Measurements from ENCODE around the gene DRG2.

GRCh38 chr17:18084256-18084655 is 3.5 kb upstream of the DRG2 start:
- TF ChIP-seq SREBF2 (IDR thresholded peaks at IDR 0.05; ENCODE audit: low read length) (no peak), CTCF (IDR thresholded peaks at IDR 0.05 in 2 of 3, conservative IDR thresholded peaks at IDR 0.05 in 1 of 3; ENCODE audit: control insufficient read depth in 2 of 3, extremely low read depth in 1 of 3, insufficient read depth in 1 of 3, low read depth in 3 of 3, low read length in 3 of 3) (no peak), HCFC1 (IDR thresholded peaks at IDR 0.05; ENCODE audit: low read length) (no peak), CBX5 (IDR thresholded peaks at IDR 0.05; ENCODE audit: low read depth) (no peak), ZZZ3 (IDR thresholded peaks at IDR 0.05; ENCODE audit: control insufficient read depth, insufficient read length, low read depth) (no peak), E2F8 (IDR thresholded peaks at IDR 0.05; ENCODE audit: low read depth, partially characterized antibody) (no peak), ZNF274 (IDR thresholded peaks at IDR 0.05; ENCODE audit: insufficient read depth, insufficient read length) (no peak), E2F4 (IDR thresholded peaks at IDR 0.05; ENCODE audit: low read depth, low read length) (no peak)
- TF ChIP-seq, protein P1, sequence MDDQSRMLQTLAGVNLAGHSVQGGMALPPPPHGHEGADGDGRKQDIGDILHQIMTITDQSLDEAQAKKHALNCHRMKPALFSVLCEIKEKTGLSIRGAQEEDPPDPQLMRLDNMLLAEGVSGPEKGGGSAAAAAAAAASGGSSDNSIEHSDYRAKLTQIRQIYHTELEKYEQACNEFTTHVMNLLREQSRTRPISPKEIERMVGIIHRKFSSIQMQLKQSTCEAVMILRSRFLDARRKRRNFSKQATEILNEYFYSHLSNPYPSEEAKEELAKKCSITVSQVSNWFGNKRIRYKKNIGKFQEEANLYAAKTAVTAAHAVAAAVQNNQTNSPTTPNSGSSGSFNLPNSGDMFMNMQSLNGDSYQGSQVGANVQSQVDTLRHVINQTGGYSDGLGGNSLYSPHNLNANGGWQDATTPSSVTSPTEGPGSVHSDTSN (IDR thresholded peaks at IDR 0.05; ENCODE audit: insufficient replicate concordance, low read depth, low read length): no peak
